Measurements from ENCODE around the gene FAM107A.

Gene FAM107A

GRCh38 chr3:58534592-58535494, 42.3 kb downstream of the FAM107A start:
- H3K4me3 ChIP-seq (replicated peaks in 1 of 2; ENCODE audit: low read depth in 2 of 2, low read length in 2 of 2), result no peak overlapping the region
- TF ChIP-seq CTCF (IDR thresholded peaks at IDR 0.05; ENCODE audit: low read depth, low read length), result no peak
- DNase-seq (ENCODE audit: low read depth in 2 of 2), result no peak

- peak; percentile 75 to 82 for DNase-seq (ENCODE audit: low read depth in 2 of 2)
- TF ChIP-seq CTCF (IDR thresholded peaks at IDR 0.05; ENCODE audit: low read depth, low read length), result peak; percentile 93
- H3K4me3 ChIP-seq (replicated peaks in 1 of 2; ENCODE audit: low read depth in 2 of 2, low read length in 2 of 2), result no peak overlapping the region
These were observed 44.4 kb downstream of the FAM107A start for GRCh38 chr3:58532794-58533220.

- H3K4me3 ChIP-seq (replicated peaks in 1 of 2; ENCODE audit: low read depth in 2 of 2, low read length in 2 of 2), result no peak overlapping the region
- TF ChIP-seq CTCF (IDR thresholded peaks at IDR 0.05; ENCODE audit: low read depth, low read length), result peak; percentile 7
These were observed 45.2 kb downstream of the FAM107A start for GRCh38 chr3:58531956-58532355.

GRCh38 chr3:58531555-58531954, 45.6 kb downstream of the FAM107A start:
- peak; percentile 4 for TF ChIP-seq CTCF (IDR thresholded peaks at IDR 0.05; ENCODE audit: low read depth, low read length)
- no peak for DNase-seq (ENCODE audit: low read depth in 2 of 2)

More at GRCh38 chr3:58531956-58532355, 45.2 kb downstream of the FAM107A start:
- peak in 1 of 2 donors; percentile 29 for DNase-seq (ENCODE audit: low read depth in 2 of 2)

GRCh38 chr3:58530354-58530865, 46.8 kb downstream of the FAM107A start:
- no peak for DNase-seq (ENCODE audit: low read depth in 2 of 2)
- no peak for TF ChIP-seq CTCF (IDR thresholded peaks at IDR 0.05; ENCODE audit: low read depth, low read length)
- no peak overlapping the region for H3K4me3 ChIP-seq (replicated peaks in 1 of 2; ENCODE audit: low read depth in 2 of 2, low read length in 2 of 2)

More at GRCh38 chr3:58531555-58531954, 45.6 kb downstream of the FAM107A start:
- H3K4me3 ChIP-seq (replicated peaks in 1 of 2; ENCODE audit: low read depth in 2 of 2, low read length in 2 of 2), result no peak overlapping the region

GRCh38 chr3:58529516-58530353, 47.5 kb downstream of the FAM107A start:
- no peak overlapping the region for H3K4me3 ChIP-seq (replicated peaks in 1 of 2; ENCODE audit: low read depth in 2 of 2, low read length in 2 of 2)
- peak; percentile 47 for TF ChIP-seq CTCF (IDR thresholded peaks at IDR 0.05; ENCODE audit: low read depth, low read length)
- peak; percentile 33 to 44 for DNase-seq (ENCODE audit: low read depth in 2 of 2)

Data from cardiac fibroblast (primary cell).